ENCODE measurements around the gene MATK. TPM values are rescaled to one million over a fixed set of nuclear protein-coding genes. Genes with fewer than 3 reads are reported as not detected.

Gene MATK
- total and polyA plus RNA-seq, 2 donors from 2014 or later: 2.7 to 4.2 TPM

- Histone ChIP-seq H3K36me3 (ENCODE audit: control insufficient read depth in 2 of 3, insufficient read depth in 3 of 3, low read length in 3 of 3) (peaks cover 0 to 9% (median 2%) of the 10 kb centered on the region in 3 donors), H3K4me3 (ENCODE audit: low read length in 3 of 3) (no peak overlapping the region), H3K4me1 (ENCODE audit: control insufficient read depth in 2 of 3, insufficient read depth in 2 of 3, low read depth in 1 of 3, low read length in 3 of 3) (peaks cover 0 to 11% (median 3%) of the 10 kb centered on the region in 3 donors), H3K27me3 (ENCODE audit: control insufficient read depth, insufficient read depth, low read length) (no peaks in the 10 kb centered on the region), H3K9me3 (ENCODE audit: control insufficient read depth in 2 of 3, insufficient read depth in 1 of 3, low read length in 3 of 3) (no peaks in the 10 kb centered on the region), H3K9ac (ENCODE audit: low read length in 3 of 3) (no peak overlapping the region), H3K27ac (ENCODE audit: low read depth in 2 of 2, low read length in 2 of 2) (no peak overlapping the region)
- DNase-seq (no peak), FAIRE-seq (no peak)
- no peak for TF ChIP-seq CTCF (IDR thresholded peaks at IDR 0.05; ENCODE audit: borderline replicate concordance, extremely low read depth, insufficient read depth)
- intact Hi-C loops (cut with DNase I): no loop called here
These were observed 21.1 kb downstream of the MATK start for GRCh38 chr19:3765121-3765520.

- peaks cover 0 to 18% (median 3%) of the 10 kb centered on the region in 3 donors for H3K4me1 ChIP-seq (ENCODE audit: control insufficient read depth in 2 of 3, insufficient read depth in 2 of 3, low read depth in 1 of 3, low read length in 3 of 3)
- intact Hi-C loops (cut with DNase I): no loop called here
- TF ChIP-seq CTCF (IDR thresholded peaks at IDR 0.05; ENCODE audit: borderline replicate concordance, extremely low read depth, insufficient read depth): no peak
- peak; percentile 70 for FAIRE-seq
- no peaks in the 10 kb centered on the region for H3K9me3 ChIP-seq (ENCODE audit: control insufficient read depth in 2 of 3, insufficient read depth in 1 of 3, low read length in 3 of 3)
- peak within 1 kb of the TSS; percentile 99 for H3K27ac ChIP-seq (ENCODE audit: low read depth in 2 of 2, low read length in 2 of 2)
- H3K36me3 ChIP-seq (ENCODE audit: control insufficient read depth in 2 of 3, insufficient read depth in 3 of 3, low read length in 3 of 3): peaks cover 0 to 9% (median 2%) of the 10 kb centered on the region in 3 donors
- peak within 1 kb of the TSS; percentile 79 to 98 (median 94) for H3K9ac ChIP-seq (ENCODE audit: low read length in 3 of 3)
- H3K27me3 ChIP-seq (ENCODE audit: control insufficient read depth, insufficient read depth, low read length): no peaks in the 10 kb centered on the region
- peak within 1 kb of the TSS; percentile 92 to 96 (median 93) for H3K4me3 ChIP-seq (ENCODE audit: low read length in 3 of 3)
- DNase-seq: peak; percentile 99 to 100 (median 100)
These were observed 23.4 kb downstream of the MATK start, which contains the start of gene MRPL54 for GRCh38 chr19:3762501-3763459. MRPL54 (plus strand) TSS chr19:3762682; CDS start chr19:3762701, 19 bp downstream.

GRCh38 chr19:3762130-3762473 is 24.1 kb downstream of the MATK start:
- H3K4me3 ChIP-seq (ENCODE audit: low read length in 3 of 3): peak overlapping the region; percentile 90 to 96 (median 92)
- H3K9ac ChIP-seq (ENCODE audit: low read length in 3 of 3): peak overlapping the region in 1 of 3 donors; percentile 95
- FAIRE-seq: no peak

More at GRCh38 chr19:3762130-3762473, 24.1 kb downstream of the MATK start:
- no peak for DNase-seq
- no peak for TF ChIP-seq CTCF (IDR thresholded peaks at IDR 0.05; ENCODE audit: borderline replicate concordance, extremely low read depth, insufficient read depth)
- Histone ChIP-seq H3K27me3 (ENCODE audit: control insufficient read depth, insufficient read depth, low read length) (no peaks in the 10 kb centered on the region), H3K36me3 (ENCODE audit: control insufficient read depth in 2 of 3, insufficient read depth in 3 of 3, low read length in 3 of 3) (peaks cover 0 to 9% (median 2%) of the 10 kb centered on the region in 3 donors), H3K4me1 (ENCODE audit: control insufficient read depth in 2 of 3, insufficient read depth in 2 of 3, low read depth in 1 of 3, low read length in 3 of 3) (peaks cover 0 to 18% (median 3%) of the 10 kb centered on the region in 3 donors), H3K27ac (ENCODE audit: low read depth in 2 of 2, low read length in 2 of 2) (peak overlapping the region; percentile 99), H3K9me3 (ENCODE audit: control insufficient read depth in 2 of 3, insufficient read depth in 1 of 3, low read length in 3 of 3) (no peaks in the 10 kb centered on the region)
- intact Hi-C loops (cut with DNase I): no loop called here
